Stomach (tissue), 9 donors: ENCODE data around the gene DOCK2. TPM values are rescaled to one million over a fixed set of nuclear protein-coding genes. Genes with fewer than 3 reads are reported as not detected.

Experiments
- DNase-seq, 2 donors: peaks; one replicate each; pipeline versions ENCODE4 v3.0.0 to v3.0.0-alpha.2; 2013 to 2019
- H3K27ac ChIP-seq, 5 donors: fragments of 200-600 bp in 4 of 5; sonication (generic) in 4 of 5; one replicate each; pipeline ENCODE4 v1.5.1; 2013 to 2019; ENCODE audit warnings: mild to moderate bottlenecking in 1 of 5, moderate library complexity in 1 of 5
- H3K27me3 ChIP-seq, 3 donors: fragments of 200-600 bp; sonication (generic); one replicate each; pipeline ENCODE4 v1.5.1; 2017 to 2019; ENCODE audit warnings: mixed run types in 1 of 3
- H3K36me3 ChIP-seq, 4 donors: fragments of 200-600 bp; sonication (generic); 1 replicate in 3 of 4; 2 replicates in 1 of 4; pipeline ENCODE4 v1.5.1; 2016 to 2019
- H3K4me1 ChIP-seq, 4 donors: fragments of 200-600 bp; sonication (generic); one replicate each; pipeline ENCODE4 v1.5.1; 2016 to 2019
- H3K4me3 ChIP-seq, 4 donors: fragments of 200-600 bp; sonication (generic) in 3 of 4; one replicate each; pipeline ENCODE4 v1.5.1; 2016 to 2019; ENCODE audit warnings: mild to moderate bottlenecking in 1 of 4
- H3K9me3 ChIP-seq, 4 donors: fragments of 200-600 bp; sonication (generic); one replicate each; pipeline ENCODE4 v1.5.1; 2016 to 2019
- EP300 ChIP-seq: sonication (generic); formaldehyde crosslinking; IDR thresholded peaks from one replicate; pipeline ENCODE4 v1.6.1; 2017; ENCODE audit warnings: antibody characterized with exemption
- POLR2A ChIP-seq, 4 donors: fragments of 450-650 bp; IDR thresholded peaks; one replicate each; pipeline ENCODE4 v1.6.1; 2016; ENCODE audit warnings: antibody characterized with exemption in 4 of 4, control low read depth in 2 of 4, mild to moderate bottlenecking in 1 of 4, moderate library complexity in 1 of 4
- POLR2AphosphoS5 ChIP-seq, 3 donors: sonication (generic); formaldehyde crosslinking; IDR thresholded peaks; one replicate each; pipeline ENCODE4 v1.6.1; 2016; ENCODE audit warnings: antibody characterized with exemption in 3 of 3
- WGBS, 5 donors: extraction: QIAGEN DNeasy Blood & Tissue Kit in 3 of 5; methylation state at CpG; one replicate each; pipeline versions ENCODE4 v1.1.5 to v1.1.7; 2013 to 2018; 5-methylcytosine and 5-hydroxymethylcytosine counted together
- intact Hi-C: fragments of 100-400 bp; cut with DNase I; formaldehyde crosslinking; loops from one replicate; pipeline ENCODE4 v1.15.1; 2023; ENCODE audit warnings: low total_unique reads
- polyA plus RNA-seq, 3 donors: library from polyadenylated mRNA; stranded (reverse); fragments of 200-250 nt; gene quantifications; one replicate each; pipeline ENCODE4 v1.2.3, GENCODE V29; 2013
- total RNA-seq, 5 donors: library from RNA; depleted of rRNA; stranded (reverse); fragments of >200 nt; gene quantifications; one replicate each; pipeline versions ENCODE4 v1.1.0 to v1.2.3, GENCODE V29; 2014 to 2016
- TF ChIP-seq, protein P1 (sequence below), 7 experiments: fragments of 450-650 bp in 4 of 7; fragments of 200-600 bp in 3 of 7; sonication (generic) in 3 of 7; IDR thresholded peaks; one replicate each; pipeline ENCODE4 v1.5.1; 2016 to 2019; ENCODE audit warnings: antibody characterized with exemption in 7 of 7, control low read depth in 2 of 7, mild to moderate bottlenecking in 1 of 7
- donor health status: healthy with polysubstance abuse.
- donor health status: Bipolar disorder and iron deficiency.
- donor health status: healthy.

Gene DOCK2
- total and polyA plus RNA-seq, 8 donors, result 2.1 to 50.2 (median 8.5) TPM

GRCh38 chr5:170071748-170072147 lies 434.7 kb downstream of the DOCK2 start:
- intact Hi-C loops, result no loop called here
- DNase-seq, result no peak
- H3K4me3 ChIP-seq, result no peak overlapping the region
- H3K27me3 ChIP-seq, result no peaks in the 10 kb centered on the region
- no peaks in the 10 kb centered on the region for H3K4me1 ChIP-seq
- WGBS, 5 donors, result 89 to 95% (median 90%) methylated on average over 2 of the region's 2 CpGs
- no peaks in the 10 kb centered on the region for H3K9me3 ChIP-seq
- peaks cover 0 to 22% (median 5%) of the 10 kb centered on the region in 4 donors for H3K36me3 ChIP-seq
- no peak for TF ChIP-seq POLR2AphosphoS5 (IDR thresholded peaks at IDR 0.05)
- TF ChIP-seq, protein P1, sequence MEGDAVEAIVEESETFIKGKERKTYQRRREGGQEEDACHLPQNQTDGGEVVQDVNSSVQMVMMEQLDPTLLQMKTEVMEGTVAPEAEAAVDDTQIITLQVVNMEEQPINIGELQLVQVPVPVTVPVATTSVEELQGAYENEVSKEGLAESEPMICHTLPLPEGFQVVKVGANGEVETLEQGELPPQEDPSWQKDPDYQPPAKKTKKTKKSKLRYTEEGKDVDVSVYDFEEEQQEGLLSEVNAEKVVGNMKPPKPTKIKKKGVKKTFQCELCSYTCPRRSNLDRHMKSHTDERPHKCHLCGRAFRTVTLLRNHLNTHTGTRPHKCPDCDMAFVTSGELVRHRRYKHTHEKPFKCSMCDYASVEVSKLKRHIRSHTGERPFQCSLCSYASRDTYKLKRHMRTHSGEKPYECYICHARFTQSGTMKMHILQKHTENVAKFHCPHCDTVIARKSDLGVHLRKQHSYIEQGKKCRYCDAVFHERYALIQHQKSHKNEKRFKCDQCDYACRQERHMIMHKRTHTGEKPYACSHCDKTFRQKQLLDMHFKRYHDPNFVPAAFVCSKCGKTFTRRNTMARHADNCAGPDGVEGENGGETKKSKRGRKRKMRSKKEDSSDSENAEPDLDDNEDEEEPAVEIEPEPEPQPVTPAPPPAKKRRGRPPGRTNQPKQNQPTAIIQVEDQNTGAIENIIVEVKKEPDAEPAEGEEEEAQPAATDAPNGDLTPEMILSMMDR (IDR thresholded peaks at IDR 0.05), result no peak
- no peak for TF ChIP-seq EP300
- no peak for TF ChIP-seq POLR2A (IDR thresholded peaks at IDR 0.05)
- no peak overlapping the region for H3K27ac ChIP-seq

DNA sequence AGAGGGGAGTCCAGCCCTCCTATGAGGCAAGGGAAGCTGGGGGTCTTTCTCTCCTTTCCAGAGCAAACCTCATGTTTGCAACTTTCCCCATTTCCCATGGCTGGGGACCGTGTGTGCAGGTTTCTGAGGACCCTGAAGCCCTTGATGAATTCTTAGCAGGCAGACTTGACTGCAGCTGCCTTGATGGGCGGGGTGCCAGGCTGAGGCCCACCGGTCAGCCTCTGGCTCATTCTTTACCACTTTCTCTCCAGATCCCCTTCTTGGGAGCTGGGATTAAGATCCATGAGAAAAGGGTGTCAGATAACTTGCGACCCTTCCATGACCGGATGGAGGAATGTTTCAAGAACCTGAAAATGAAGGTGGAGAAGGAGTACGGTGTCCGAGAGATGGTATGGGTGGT lies 438.6 kb downstream of the DOCK2 start:
- 67 to 81% (median 76%) methylated on average over 7 of the region's 7 CpGs for WGBS, 5 donors
- peak; percentile 11 to 18 for DNase-seq
- TF ChIP-seq POLR2A (IDR thresholded peaks at IDR 0.05) (no peak), EP300 (no peak), POLR2AphosphoS5 (IDR thresholded peaks at IDR 0.05) (no peak)
- TF ChIP-seq, protein P1 (IDR thresholded peaks at IDR 0.05), result no peak
- no peak overlapping the region for H3K4me3 ChIP-seq
- H3K4me1 ChIP-seq, result no peaks in the 10 kb centered on the region
- no peaks in the 10 kb centered on the region for H3K27me3 ChIP-seq
- H3K9me3 ChIP-seq, result no peaks in the 10 kb centered on the region
- H3K36me3 ChIP-seq, result peaks cover 0 to 25% (median 15%) of the 10 kb centered on the region in 4 donors
- intact Hi-C loops, result no loop called here
- no peak overlapping the region for H3K27ac ChIP-seq

DNA sequence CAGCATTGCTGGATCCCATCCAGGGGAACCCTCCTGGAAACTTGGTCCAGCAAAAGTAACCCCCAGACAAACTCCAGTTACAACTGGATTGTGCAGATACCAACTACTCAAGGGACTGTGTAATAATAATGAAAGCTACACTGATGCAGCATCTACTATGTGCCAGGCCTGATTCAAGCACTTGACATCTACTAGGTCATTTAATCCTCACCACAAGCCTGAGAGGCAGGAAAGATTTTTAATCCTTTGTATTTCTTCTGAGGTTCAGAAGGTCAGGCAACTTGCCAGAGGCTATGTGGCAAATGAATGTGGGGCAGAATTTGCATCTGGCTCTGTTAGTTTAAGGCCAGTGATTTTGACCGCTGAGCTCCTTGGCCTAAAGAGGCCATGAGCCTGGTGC lies 439.1 kb downstream of the DOCK2 start:
- peaks cover 0 to 30% (median 17%) of the 10 kb centered on the region in 4 donors for H3K36me3 ChIP-seq

GRCh38 chr5:170076739-170077138 lies 439.7 kb downstream of the DOCK2 start:
- intact Hi-C loops, result no loop called here
- H3K27ac ChIP-seq, result no peak overlapping the region
- H3K9me3 ChIP-seq, result no peaks in the 10 kb centered on the region
- no peaks in the 10 kb centered on the region for H3K4me1 ChIP-seq
- H3K36me3 ChIP-seq, result peaks cover 0 to 36% (median 19%) of the 10 kb centered on the region in 4 donors
- DNase-seq, result no peak
- TF ChIP-seq POLR2A (IDR thresholded peaks at IDR 0.05) (no peak), POLR2AphosphoS5 (IDR thresholded peaks at IDR 0.05) (no peak), EP300 (no peak)
- TF ChIP-seq, protein P1 (IDR thresholded peaks at IDR 0.05), result no peak
- no peaks in the 10 kb centered on the region for H3K27me3 ChIP-seq
- no peak overlapping the region for H3K4me3 ChIP-seq

More for the DNA sequence above, 439.1 kb downstream of the DOCK2 start:
- WGBS, 5 donors, result 47 to 100% (median 89%) methylated on average over 1 of the region's 1 CpG
- DNase-seq, result no peak
- no peak overlapping the region for H3K4me3 ChIP-seq
- no peaks in the 10 kb centered on the region for H3K4me1 ChIP-seq
- no peaks in the 10 kb centered on the region for H3K27me3 ChIP-seq
- intact Hi-C loops, result no loop called here
- H3K9me3 ChIP-seq, result no peaks in the 10 kb centered on the region
- TF ChIP-seq POLR2AphosphoS5 (IDR thresholded peaks at IDR 0.05), result no peak
- TF ChIP-seq, protein P1 (IDR thresholded peaks at IDR 0.05), result no peak
- TF ChIP-seq POLR2A (IDR thresholded peaks at IDR 0.05), result no peak
- no peak for TF ChIP-seq EP300
- no peak overlapping the region for H3K27ac ChIP-seq
